ENCODE results near the gene CEP135.

CEP135 gene

GRCh38 chr4:56082829-56083228 lies 134.1 kb downstream of the CEP135 start:
- FAIRE-seq: no peak
